Caco-2 (cell line): ENCODE data around the gene SHB. TPM values are rescaled to one million over a fixed set of nuclear protein-coding genes. Genes with fewer than 3 reads are reported as not detected.

Experiments used
- BruUV-seq: library from RNA; stranded (reverse); fragments of 400-500 nt; replicated peaks from 2 replicates; lab custom pipeline; 2021; lab: Mats Ljungman, UMichigan
- CTCF ChIA-PET: fragments of 300-600 bp; sonication (Branson Sonifier 250); formaldehyde crosslinking; loops from one replicate; lab custom pipeline; 2022; ENCODE audit warnings: antibody characterized with exemption; lab: Charles Lee
- POLR2A ChIA-PET: fragments of 300-600 bp; sonication (Branson Sonifier 250); formaldehyde crosslinking; loops from one replicate; lab custom pipeline; 2022; ENCODE audit warnings: antibody characterized with exemption; lab: Charles Lee
- DNase-seq, 2 experiments: peaks; one replicate each; pipeline versions ENCODE4 v3.0.0 to v3.0.0-alpha.2; 2020 to 2022
- H3K27me3 ChIP-seq: replicated peaks from 2 replicates; pipeline ENCODE4 v1.6.0; 2011; ENCODE audit warnings: low read length; ENCODE audit not compliant: control insufficient read depth, insufficient read depth
- H3K36me3 ChIP-seq: 2 replicates; pipeline ENCODE4 v1.5.1; 2011; ENCODE audit warnings: low read length; ENCODE audit not compliant: control insufficient read depth, insufficient read depth
- H3K4me1 ChIP-seq: fragments of 250-450 bp; sonication (Bioruptor Pico); 2 replicates; pipeline ENCODE4 v1.5.1; 2020; ENCODE audit warnings: mild to moderate bottlenecking
- H3K4me3 ChIP-seq: 2 replicates; pipeline ENCODE4 v1.5.1; 2011; ENCODE audit warnings: low read depth, mild to moderate bottlenecking, control low read depth, low read length
- H3K9me3 ChIP-seq: fragments of 250-450 bp; sonication (Bioruptor Pico); 2 replicates; pipeline ENCODE4 v1.5.1; 2020; ENCODE audit warnings: mild to moderate bottlenecking, moderate library complexity
- H3K27ac Mint-ChIP-seq: one replicate; pipeline ENCODE4 v1.8.0; 2022; ENCODE audit warnings: mixed read lengths; ENCODE audit not compliant: unreplicated experiment
- H3K27me3 Mint-ChIP-seq: one replicate; pipeline ENCODE4 v1.8.0; 2022; ENCODE audit warnings: mixed read lengths; ENCODE audit not compliant: insufficient read depth, unreplicated experiment
- H3K36me3 Mint-ChIP-seq: one replicate; pipeline ENCODE4 v1.8.0; 2022; ENCODE audit warnings: mild to moderate bottlenecking, mixed read lengths; ENCODE audit not compliant: insufficient read depth, unreplicated experiment
- H3K4me1 Mint-ChIP-seq: one replicate; pipeline ENCODE4 v1.8.0; 2022; ENCODE audit warnings: low read depth, mixed read lengths; ENCODE audit not compliant: unreplicated experiment
- H3K4me3 Mint-ChIP-seq: one replicate; pipeline ENCODE4 v1.8.0; 2022; ENCODE audit warnings: mild to moderate bottlenecking, moderate library complexity, mixed read lengths; ENCODE audit not compliant: unreplicated experiment
- H3K9me3 Mint-ChIP-seq: one replicate; pipeline ENCODE4 v1.8.0; 2022; ENCODE audit warnings: mixed read lengths; ENCODE audit not compliant: unreplicated experiment
- CTCF ChIP-seq, 2 experiments: fragments of 200-600 bp in 1 of 2; IDR thresholded peaks; 1 replicate in 1 of 2; 2 replicates in 1 of 2; pipeline versions ENCODE4 v1.5.1 to v1.8.0; 2011 to 2022; ENCODE audit warnings: antibody characterized with exemption in 1 of 2, control low read depth in 1 of 2, inconsistent platforms in 1 of 2, low read depth in 1 of 2, low read length in 1 of 2, mild to moderate bottlenecking in 1 of 2, moderate library complexity in 1 of 2; ENCODE audit not compliant: insufficient read depth in 1 of 2, severe bottlenecking in 1 of 2, unreplicated experiment in 1 of 2
- intact Hi-C: fragments of 100-400 bp; cut with micrococcal nuclease; formaldehyde crosslinking; loops from one replicate; pipeline ENCODE4 v1.10.0; 2022; ENCODE audit not compliant: unreplicated experiment
- total RNA-seq: library from RNA; stranded (reverse); gene quantifications from 2 replicates; pipeline ENCODE4 v1.2.3, GENCODE V29; 2022

SHB gene
- total RNA-seq, 1 experiment from 2014 or later = 18.3 TPM

- Mint-ChIP-seq H3K27ac (no peak overlapping the region), H3K36me3 (peaks cover 6% of the 10 kb centered on the region), H3K9me3 (no peaks in the 10 kb centered on the region), H3K27me3 (no peaks in the 10 kb centered on the region), H3K4me3 (no peak overlapping the region), H3K4me1 (peaks cover 14% of the 10 kb centered on the region)
- POLR2A ChIA-PET = interaction anchor here (0.7 kb wide), 1 partner anchor 80 kb away, joined by 6 read pairs; no protein-coding TSS in a partner anchor
- no peak for TF ChIP-seq CTCF (IDR thresholded peaks at IDR 0.05; ENCODE audit: insufficient read depth in 1 of 2, low read depth in 1 of 2, low read length in 1 of 2, severe bottlenecking in 1 of 2, unreplicated experiment in 1 of 2)
- no peak for DNase-seq
- intact Hi-C loops = no loop called here
- CTCF ChIA-PET = no interaction called here
- no peaks in the 10 kb centered on the region; the same call in 1 of the 2 replicates for H3K36me3 ChIP-seq
- H3K4me1 ChIP-seq = peaks cover 26% of the 10 kb centered on the region
- no peaks in the 10 kb centered on the region for H3K9me3 ChIP-seq
- no TSS peak for BruUV-seq
- no peak overlapping the region for H3K4me3 ChIP-seq
- no peaks in the 10 kb centered on the region for H3K27me3 ChIP-seq
Measured at GRCh38 chr9:37937366-37937765, 131.7 kb downstream of the SHB start.

DNA sequence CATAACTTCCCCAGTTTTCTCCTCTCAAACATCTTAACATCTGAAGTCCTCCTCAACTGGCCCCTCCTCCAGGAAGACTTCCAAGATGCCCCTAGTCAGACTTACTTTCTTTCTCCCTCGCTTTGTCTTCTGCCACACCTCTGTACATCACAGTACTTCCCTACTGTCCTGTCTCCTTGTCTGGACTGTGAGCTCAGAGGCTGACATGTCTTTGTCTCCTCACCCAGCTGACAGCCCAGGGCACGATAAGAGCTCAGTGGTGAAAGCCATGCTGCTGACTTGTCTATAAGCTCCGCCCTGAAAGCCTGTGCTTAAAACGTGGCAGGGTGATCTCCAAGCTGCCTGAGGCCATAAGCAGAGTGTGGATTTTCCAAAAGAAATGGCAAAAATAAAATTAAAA is 132.1 kb downstream of the SHB start:
- Histone ChIP-seq H3K36me3 (no peaks in the 10 kb centered on the region; the same call in 1 of the 2 replicates), H3K4me3 (no peak overlapping the region), H3K4me1 (peaks cover 22% of the 10 kb centered on the region), H3K27me3 (no peaks in the 10 kb centered on the region), H3K9me3 (no peaks in the 10 kb centered on the region)
- H3K27me3 Mint-ChIP-seq = no peaks in the 10 kb centered on the region
- peaks cover 6% of the 10 kb centered on the region for H3K36me3 Mint-ChIP-seq
- no peak for TF ChIP-seq CTCF (IDR thresholded peaks at IDR 0.05; ENCODE audit: insufficient read depth in 1 of 2, low read depth in 1 of 2, low read length in 1 of 2, severe bottlenecking in 1 of 2, unreplicated experiment in 1 of 2)
- no TSS peak for BruUV-seq
- no peaks in the 10 kb centered on the region for H3K9me3 Mint-ChIP-seq
- H3K27ac Mint-ChIP-seq = no peak overlapping the region
- no peak for DNase-seq
- no peak overlapping the region for H3K4me3 Mint-ChIP-seq
- ChIA-PET POLR2A (interaction anchor here (0.7 kb wide), 1 partner anchor 81 kb away, joined by 6 read pairs; no protein-coding TSS in a partner anchor), CTCF (no interaction called here)
- peaks cover 10% of the 10 kb centered on the region for H3K4me1 Mint-ChIP-seq
- intact Hi-C loops = no loop called here

DNA sequence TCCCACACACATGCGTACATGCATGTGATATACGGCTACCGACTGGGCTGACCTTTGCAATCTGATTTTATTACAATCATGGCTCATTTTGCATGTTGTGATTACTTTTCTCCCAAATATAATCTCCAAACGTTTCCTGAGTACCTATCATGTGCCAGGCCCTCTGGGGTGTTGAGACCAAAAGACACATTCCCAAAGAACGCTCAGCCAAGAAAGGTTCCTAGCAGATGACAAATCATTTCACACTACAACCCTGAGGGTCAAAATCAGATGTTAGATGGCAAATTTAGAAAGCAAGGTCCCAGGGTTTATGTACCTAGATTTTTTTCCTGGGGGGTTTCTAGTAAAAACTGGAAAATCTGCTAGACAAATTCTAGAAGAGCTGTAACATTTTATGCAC is 132.7 kb downstream of the SHB start:
- Mint-ChIP-seq H3K27me3 (no peaks in the 10 kb centered on the region), H3K36me3 (peaks cover 9% of the 10 kb centered on the region), H3K4me3 (no peak overlapping the region), H3K4me1 (peaks cover 6% of the 10 kb centered on the region), H3K9me3 (no peaks in the 10 kb centered on the region), H3K27ac (no peak overlapping the region)
- ChIA-PET CTCF (no interaction called here), POLR2A (no interaction called here)
- DNase-seq = no peak
- BruUV-seq = no TSS peak
- H3K4me1 ChIP-seq = peaks cover 20% of the 10 kb centered on the region
- no peak overlapping the region for H3K4me3 ChIP-seq
- H3K36me3 ChIP-seq = no peaks in the 10 kb centered on the region; the same call in 1 of the 2 replicates
- TF ChIP-seq CTCF (IDR thresholded peaks at IDR 0.05; ENCODE audit: insufficient read depth in 1 of 2, low read depth in 1 of 2, low read length in 1 of 2, severe bottlenecking in 1 of 2, unreplicated experiment in 1 of 2) = no peak
- no peaks in the 10 kb centered on the region for H3K27me3 ChIP-seq
- intact Hi-C loops = no loop called here
- H3K9me3 ChIP-seq = no peaks in the 10 kb centered on the region
